Adrenal gland (tissue), 5 donors: ENCODE data around the gene NSMF.

Source experiments
- CTCF ChIP-seq, 6 experiments: fragments of 450-650 bp in 4 of 6; fragments of 200-600 bp in 2 of 6; sonication (generic) in 1 of 6; IDR thresholded peaks; 1 replicate in 5 of 6; 2 replicates in 1 of 6; pipeline versions ENCODE4 v1.5.1 to v1.8.0; 2016 to 2021; ENCODE audit warnings: antibody characterized with exemption in 6 of 6, mild to moderate bottlenecking in 2 of 6, moderate library complexity in 1 of 6
- POLR2A ChIP-seq, 2 donors: fragments of 450-650 bp; IDR thresholded peaks; one replicate each; pipeline ENCODE4 v1.6.1; 2017; ENCODE audit warnings: antibody characterized with exemption in 2 of 2, mild to moderate bottlenecking in 2 of 2, moderate library complexity in 1 of 2
- donor health status: DM: no; HTN: no; CAD: no.

- TF ChIP-seq CTCF (IDR thresholded peaks at IDR 0.05), result no peak
- TF ChIP-seq POLR2A (IDR thresholded peaks at IDR 0.05), result no peak
Observed at GRCh38 chr9:137499416-137499815, 40.3 kb upstream of the NSMF start.
